Fibroblast of the aortic adventitia (primary cell): ENCODE results near the gene CLBA1. TPM values are rescaled to one million over a fixed set of nuclear protein-coding genes. Genes with fewer than 3 reads are reported as not detected.

ENCODE experiments used
- DNase-seq: peaks from one replicate; pipeline ENCODE4 v3.0.0-alpha.2; 2010; ENCODE audit warnings: low read depth
- H3K4me3 ChIP-seq: 2 replicates; pipeline ENCODE4 v1.5.1; 2011; ENCODE audit warnings: low read depth, mild to moderate bottlenecking, control low read depth, low read length, moderate library complexity
- total RNA-seq: library from RNA; depleted of rRNA; stranded (reverse); fragments of >200 nt; gene quantifications from 2 replicates; pipeline ENCODE4 v1.2.3, GENCODE V29; 2012; ENCODE audit warnings: low replicate concordance
- TF ChIP-seq, protein P1 (sequence below): IDR thresholded peaks from 2 replicates; pipeline ENCODE4 v1.5.1; 2011; ENCODE audit warnings: mild to moderate bottlenecking, low read length, control low read depth, inconsistent platforms; ENCODE audit not compliant: insufficient read depth

The CLBA1 gene
- total RNA-seq, 1 donor: 8.0 TPM

DNA sequence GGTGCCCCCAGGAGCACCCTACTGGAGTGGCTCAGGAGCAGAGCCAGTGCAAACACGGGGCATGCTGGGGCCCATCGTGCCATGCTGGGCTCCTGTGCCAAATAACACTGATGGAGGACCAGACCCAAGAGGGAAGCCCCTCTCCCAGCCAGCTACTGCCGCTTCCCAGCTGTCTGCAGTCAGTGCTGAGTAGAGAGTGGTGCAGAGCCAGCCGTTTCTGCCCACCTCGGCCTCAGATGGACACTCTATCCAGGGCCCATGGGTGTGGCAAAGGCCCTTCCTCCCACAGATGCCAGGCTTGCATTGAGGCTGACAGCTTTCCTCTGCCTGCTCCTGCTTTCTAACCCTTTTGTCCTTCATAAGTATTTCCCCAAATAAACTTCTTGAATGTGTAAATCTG is 13.2 kb downstream of the CLBA1 start:
- TF ChIP-seq, protein P1, sequence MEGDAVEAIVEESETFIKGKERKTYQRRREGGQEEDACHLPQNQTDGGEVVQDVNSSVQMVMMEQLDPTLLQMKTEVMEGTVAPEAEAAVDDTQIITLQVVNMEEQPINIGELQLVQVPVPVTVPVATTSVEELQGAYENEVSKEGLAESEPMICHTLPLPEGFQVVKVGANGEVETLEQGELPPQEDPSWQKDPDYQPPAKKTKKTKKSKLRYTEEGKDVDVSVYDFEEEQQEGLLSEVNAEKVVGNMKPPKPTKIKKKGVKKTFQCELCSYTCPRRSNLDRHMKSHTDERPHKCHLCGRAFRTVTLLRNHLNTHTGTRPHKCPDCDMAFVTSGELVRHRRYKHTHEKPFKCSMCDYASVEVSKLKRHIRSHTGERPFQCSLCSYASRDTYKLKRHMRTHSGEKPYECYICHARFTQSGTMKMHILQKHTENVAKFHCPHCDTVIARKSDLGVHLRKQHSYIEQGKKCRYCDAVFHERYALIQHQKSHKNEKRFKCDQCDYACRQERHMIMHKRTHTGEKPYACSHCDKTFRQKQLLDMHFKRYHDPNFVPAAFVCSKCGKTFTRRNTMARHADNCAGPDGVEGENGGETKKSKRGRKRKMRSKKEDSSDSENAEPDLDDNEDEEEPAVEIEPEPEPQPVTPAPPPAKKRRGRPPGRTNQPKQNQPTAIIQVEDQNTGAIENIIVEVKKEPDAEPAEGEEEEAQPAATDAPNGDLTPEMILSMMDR: no peak
- H3K4me3 ChIP-seq: no peak overlapping the region
- DNase-seq: no peak

DNA sequence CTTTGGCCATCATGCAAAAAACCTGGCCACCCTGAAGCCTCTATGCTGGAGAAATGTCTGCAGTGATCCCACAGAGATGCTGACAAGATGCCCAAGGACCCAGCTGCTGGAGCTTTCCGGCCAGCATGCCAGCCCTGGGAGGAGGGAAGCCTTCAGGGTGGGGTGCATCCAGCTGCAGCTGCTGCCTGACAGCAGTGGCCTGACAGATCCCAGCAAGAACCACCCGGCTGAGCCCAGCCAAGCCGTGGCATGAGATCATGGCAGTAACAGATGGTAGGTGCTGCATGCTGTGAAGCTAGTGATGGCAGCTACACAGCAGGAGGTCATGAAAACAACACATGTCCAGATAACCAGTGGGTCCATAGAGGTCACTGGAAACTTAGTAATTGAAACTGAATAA is 13.8 kb downstream of the CLBA1 start:
- H3K4me3 ChIP-seq: no peak overlapping the region
- no peak for DNase-seq
- TF ChIP-seq, protein P1: no peak

DNA sequence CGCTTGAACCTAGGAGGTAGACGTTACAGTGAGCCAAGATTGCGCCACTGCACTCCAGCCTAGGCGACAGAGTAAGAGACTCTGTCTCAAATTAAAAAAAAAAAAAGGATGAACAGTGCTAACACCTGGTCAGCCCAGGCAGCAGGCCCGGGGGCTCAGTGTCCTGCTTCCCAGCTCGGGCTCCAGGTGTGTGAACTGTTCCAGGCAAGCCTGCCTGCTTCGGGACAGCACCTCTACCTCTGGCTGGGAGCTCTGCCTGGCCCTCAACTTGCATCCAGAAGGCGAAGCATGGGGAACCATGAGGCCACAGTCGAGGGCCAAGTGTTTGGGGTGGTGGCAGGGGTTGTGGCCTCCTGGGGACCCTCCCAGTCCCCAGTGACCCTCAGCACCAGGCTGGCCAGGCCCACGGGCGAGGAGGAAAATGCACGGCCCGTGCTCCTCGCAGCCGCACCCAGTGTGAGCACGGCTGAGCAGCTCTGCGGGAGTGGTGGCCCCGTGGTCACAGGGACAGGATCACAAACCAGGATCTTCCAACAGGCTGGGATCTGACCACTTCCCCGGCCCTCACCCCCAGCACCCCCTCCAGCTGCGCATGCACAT is 19.8 kb downstream of the CLBA1 start:
- TF ChIP-seq, protein P1: no peak
- no peak overlapping the region for H3K4me3 ChIP-seq
- DNase-seq: no peak

DNA sequence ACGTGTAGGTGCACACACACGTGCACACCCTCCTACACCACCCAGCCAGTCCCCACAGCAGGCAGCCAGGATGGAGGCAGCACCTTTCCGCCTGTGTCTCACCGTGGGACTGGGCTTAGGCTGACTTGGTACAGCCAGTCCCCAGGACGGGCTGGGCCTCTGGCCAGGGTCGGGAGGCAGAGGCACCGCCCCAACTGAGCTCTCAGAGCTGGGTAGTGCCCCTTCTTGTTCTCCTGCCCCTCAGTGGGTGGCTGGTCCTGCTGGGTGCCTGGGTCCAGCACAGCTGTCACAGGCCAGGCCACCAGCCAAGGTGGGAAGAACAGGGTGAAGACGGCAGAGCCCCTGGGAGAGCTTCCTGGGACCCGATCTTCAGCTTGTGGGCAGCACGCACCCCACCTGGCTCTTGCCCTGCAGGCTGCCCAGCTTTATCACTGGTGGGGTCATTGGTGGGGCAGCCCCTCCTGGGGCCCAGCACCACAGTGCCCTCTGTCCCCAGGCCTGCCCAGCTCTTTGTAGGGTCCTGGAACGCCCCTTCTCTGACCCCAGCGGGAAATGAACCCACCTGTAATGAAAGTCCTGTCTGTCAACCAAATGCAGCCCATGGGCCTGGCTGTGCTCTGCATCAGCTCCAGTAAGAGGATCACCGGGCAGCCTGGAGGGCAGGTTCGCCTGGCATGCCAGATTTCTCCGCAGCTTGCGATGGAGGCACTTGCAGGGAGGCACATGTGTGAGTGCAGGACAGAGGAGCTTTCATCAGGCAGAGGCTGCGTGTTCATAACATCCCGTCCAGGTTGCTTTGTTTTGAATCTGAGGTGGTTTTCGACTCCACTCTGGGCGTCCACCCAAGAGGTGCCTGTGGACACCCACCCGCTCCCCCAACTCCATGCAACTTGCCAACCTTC is 20.6 kb downstream of the CLBA1 start:
- TF ChIP-seq, protein P1: no peak
- no peak for DNase-seq
- no peak overlapping the region for H3K4me3 ChIP-seq

DNA sequence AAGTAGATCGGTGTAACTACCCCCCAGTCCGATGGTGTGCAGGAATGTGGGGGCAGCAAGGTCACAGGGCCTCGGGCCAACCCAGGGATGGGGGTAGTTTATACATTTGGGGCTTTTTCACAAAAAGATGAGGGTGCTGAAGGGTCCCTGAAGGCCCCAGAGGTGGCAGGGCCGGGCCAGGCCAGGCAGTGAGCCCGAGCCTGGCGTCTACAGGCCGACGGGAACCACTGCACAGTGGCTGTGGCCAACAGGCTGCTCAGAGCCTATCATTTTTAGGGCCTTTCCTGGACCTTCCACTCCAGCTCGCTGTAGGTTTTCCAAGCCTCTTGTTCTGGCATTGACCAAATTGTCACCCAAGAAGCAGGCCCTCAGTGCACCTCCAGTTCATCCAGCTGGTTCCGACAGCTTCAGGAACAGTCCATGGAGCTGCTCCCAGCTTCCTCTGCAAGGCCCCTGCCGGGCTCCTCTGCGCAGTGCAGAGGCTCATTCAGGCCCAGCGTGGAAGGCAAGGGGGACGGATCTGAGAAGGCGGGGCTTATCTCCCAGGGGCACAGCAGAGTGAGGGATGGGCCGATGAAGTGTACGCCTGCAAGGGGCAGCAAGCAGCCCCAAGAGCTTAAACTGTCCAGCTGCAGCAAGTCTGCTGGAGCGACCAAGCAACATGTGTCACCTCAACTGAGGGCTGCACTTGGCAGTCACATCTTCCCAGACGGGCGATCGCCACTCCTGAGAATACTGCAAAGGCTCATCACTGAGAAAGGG is 21.4 kb downstream of the CLBA1 start:
- H3K4me3 ChIP-seq: no peak overlapping the region
- DNase-seq: no peak
- TF ChIP-seq, protein P1: no peak

DNA sequence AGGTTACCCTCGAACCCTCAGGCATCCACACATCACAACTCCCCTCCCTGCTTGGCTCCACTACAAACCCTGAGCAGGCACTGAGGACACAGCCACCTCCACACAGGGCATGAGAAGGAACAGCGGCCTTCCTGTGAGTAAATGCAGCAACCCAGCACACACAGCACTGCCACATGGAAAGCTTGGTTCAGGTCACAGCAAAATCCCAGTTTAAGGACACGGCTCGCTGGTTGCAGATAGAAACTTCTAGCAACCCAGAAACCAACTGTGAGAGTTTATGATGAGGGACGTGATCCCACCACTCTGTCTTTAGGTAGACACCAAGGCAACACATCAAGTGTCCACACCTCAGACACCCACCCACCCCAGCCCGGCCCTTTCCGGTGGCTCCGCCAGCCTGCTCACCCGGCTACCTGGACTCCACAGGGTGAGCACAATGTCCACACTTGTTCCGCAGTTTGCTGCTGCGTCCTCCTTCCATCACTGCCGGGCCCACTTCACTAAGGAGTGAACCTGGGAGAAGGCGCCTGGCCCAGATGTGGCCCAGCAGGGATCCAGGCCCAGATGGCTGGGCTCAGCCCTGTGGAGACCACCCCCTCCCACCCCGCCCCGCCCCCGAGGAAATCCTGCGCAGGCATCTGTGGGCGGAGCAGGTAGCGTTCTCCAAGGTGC is 22.1 kb downstream of the CLBA1 start:
- TF ChIP-seq, protein P1: no peak
- DNase-seq: no peak

More for the DNA sequence above, 22.1 kb downstream of the CLBA1 start:
- no peak overlapping the region for H3K4me3 ChIP-seq
